22Rv1 (cell line): ENCODE data around the gene CD48.

ENCODE experiments used
- ZFX ChIP-seq: fragments of 450-650 bp; IDR thresholded peaks from 2 replicates; pipeline ENCODE4 v1.6.1; 2017; ENCODE audit warnings: antibody characterized with exemption, borderline replicate concordance
- TF ChIP-seq, protein P1 (sequence below): fragments of 450-650 bp; IDR thresholded peaks from 2 replicates; pipeline ENCODE4 v1.5.1; 2017; ENCODE audit warnings: mild to moderate bottlenecking

DNA sequence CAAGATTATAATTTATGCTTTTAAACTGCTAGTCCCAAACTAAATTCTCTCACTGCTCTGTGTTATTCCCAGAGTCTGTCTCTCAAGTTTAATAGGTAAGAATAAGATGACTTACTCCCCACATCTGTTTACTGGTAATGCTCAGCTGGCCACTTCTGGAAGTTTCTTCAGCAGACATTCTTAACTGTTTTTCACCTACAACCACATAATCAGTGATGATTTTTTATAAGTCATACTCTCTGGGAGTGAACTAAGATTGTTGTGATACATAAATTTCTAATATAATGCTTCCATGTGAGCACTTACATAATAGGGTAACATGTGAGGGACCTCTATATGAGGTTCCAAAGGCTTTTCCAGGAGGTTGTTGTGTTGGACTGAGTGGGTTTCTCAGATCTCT, 36.1 kb upstream of the CD48 start:
- TF ChIP-seq, protein P1, sequence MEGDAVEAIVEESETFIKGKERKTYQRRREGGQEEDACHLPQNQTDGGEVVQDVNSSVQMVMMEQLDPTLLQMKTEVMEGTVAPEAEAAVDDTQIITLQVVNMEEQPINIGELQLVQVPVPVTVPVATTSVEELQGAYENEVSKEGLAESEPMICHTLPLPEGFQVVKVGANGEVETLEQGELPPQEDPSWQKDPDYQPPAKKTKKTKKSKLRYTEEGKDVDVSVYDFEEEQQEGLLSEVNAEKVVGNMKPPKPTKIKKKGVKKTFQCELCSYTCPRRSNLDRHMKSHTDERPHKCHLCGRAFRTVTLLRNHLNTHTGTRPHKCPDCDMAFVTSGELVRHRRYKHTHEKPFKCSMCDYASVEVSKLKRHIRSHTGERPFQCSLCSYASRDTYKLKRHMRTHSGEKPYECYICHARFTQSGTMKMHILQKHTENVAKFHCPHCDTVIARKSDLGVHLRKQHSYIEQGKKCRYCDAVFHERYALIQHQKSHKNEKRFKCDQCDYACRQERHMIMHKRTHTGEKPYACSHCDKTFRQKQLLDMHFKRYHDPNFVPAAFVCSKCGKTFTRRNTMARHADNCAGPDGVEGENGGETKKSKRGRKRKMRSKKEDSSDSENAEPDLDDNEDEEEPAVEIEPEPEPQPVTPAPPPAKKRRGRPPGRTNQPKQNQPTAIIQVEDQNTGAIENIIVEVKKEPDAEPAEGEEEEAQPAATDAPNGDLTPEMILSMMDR, result no peak
- TF ChIP-seq ZFX, result no peak
